Spleen (tissue), 11 donors: ENCODE results near the gene FAM241A. TPM values are rescaled to one million over a fixed set of nuclear protein-coding genes. Genes with fewer than 3 reads are reported as not detected.
A peak's percentile ranks its signal among the peaks of the same experiment; 100 is the strongest.

Experiments used
- DNase-seq: peaks from one replicate; pipeline ENCODE4 v3.0.0-alpha.2; 2020
- H3K27ac ChIP-seq, 8 donors: fragments of 200-600 bp; sonication (generic) in 7 of 8; 1 replicate in 4 of 8; 2 replicates in 4 of 8; pipeline versions ENCODE4 v1.5.0 to v1.8.0; 2016 to 2021; ENCODE audit warnings: inconsistent platforms in 4 of 8, mild to moderate bottlenecking in 4 of 8, moderate library complexity in 1 of 8
- H3K27me3 ChIP-seq, 7 donors: fragments of 200-600 bp; sonication (generic) in 6 of 7; replicated peaks in 1 of 7; 1 replicate in 4 of 7; 2 replicates in 3 of 7; pipeline versions ENCODE4 v1.5.0 to v1.8.0; 2016 to 2021; ENCODE audit warnings: inconsistent platforms in 3 of 7, mild to moderate bottlenecking in 1 of 7
- H3K36me3 ChIP-seq, 6 donors: fragments of 200-600 bp; sonication (generic) in 5 of 6; 1 replicate in 4 of 6; 2 replicates in 2 of 6; pipeline versions ENCODE4 v1.5.0 to v1.8.0; 2016 to 2021; ENCODE audit warnings: inconsistent platforms in 2 of 6
- H3K4me1 ChIP-seq, 6 donors: fragments of 200-600 bp; sonication (generic) in 5 of 6; 1 replicate in 3 of 6; 2 replicates in 3 of 6; pipeline versions ENCODE4 v1.5.0 to v1.8.0; 2016 to 2021; ENCODE audit warnings: inconsistent platforms in 3 of 6
- H3K4me3 ChIP-seq, 8 donors: fragments of 200-600 bp; sonication (generic) in 7 of 8; 1 replicate in 4 of 8; 2 replicates in 4 of 8; pipeline versions ENCODE4 v1.5.0 to v1.8.0; 2016 to 2021; ENCODE audit warnings: inconsistent platforms in 4 of 8, mild to moderate bottlenecking in 4 of 8, moderate library complexity in 2 of 8
- H3K9me3 ChIP-seq, 8 donors: fragments of 200-600 bp; sonication (generic) in 7 of 8; 1 replicate in 4 of 8; 2 replicates in 4 of 8; pipeline versions ENCODE4 v1.5.0 to v1.8.0; 2016 to 2021; ENCODE audit warnings: inconsistent platforms in 4 of 8
- POLR2A ChIP-seq, 3 donors: fragments of 450-650 bp; IDR thresholded peaks; one replicate each; pipeline ENCODE4 v1.5.1; 2017; ENCODE audit warnings: antibody characterized with exemption in 3 of 3, mild to moderate bottlenecking in 1 of 3
- POLR2AphosphoS5 ChIP-seq, 3 donors: sonication (generic); formaldehyde crosslinking; IDR thresholded peaks; one replicate each; pipeline ENCODE4 v1.5.1; 2017; ENCODE audit warnings: antibody characterized with exemption in 3 of 3
- WGBS, 5 donors: extraction: QIAGEN DNeasy Blood & Tissue Kit in 3 of 5; methylation state at CpG; one replicate each; pipeline versions ENCODE4 v1.1.5 to v1.1.7; 2013 to 2018; 5-methylcytosine and 5-hydroxymethylcytosine counted together
- intact Hi-C: fragments of 100-400 bp; cut with DNase I; formaldehyde crosslinking; loops from one replicate; pipeline ENCODE4 v1.15.0; 2023; ENCODE audit warnings: low total_unique reads
- polyA plus RNA-seq, 3 donors: library from polyadenylated mRNA; stranded (reverse); fragments of 200-250 nt; gene quantifications; one replicate each; pipeline ENCODE4 v1.2.1, GENCODE V29; 2013
- total RNA-seq, 7 donors: library from RNA; depleted of rRNA in 3 of 7; stranded (reverse); fragments of >200 nt in 3 of 7; fragmentation: NEBNext Ultra II Directional in 4 of 7; extraction: Animal tissue kit (Norgen Biotek cat#: 25700) in 4 of 7; gene quantifications; one replicate each; pipeline versions ENCODE4 v1.1.0 to v1.2.1, GENCODE V29; 2016 to 2021
- TF ChIP-seq, protein P1 (sequence below), 11 experiments: fragments of 200-600 bp in 7 of 11; fragments of 450-650 bp in 4 of 11; sonication (generic) in 4 of 11; IDR thresholded peaks in 8 of 11; conservative IDR thresholded peaks in 3 of 11; 1 replicate in 7 of 11; 2 replicates in 4 of 11; pipeline versions ENCODE4 v1.4.0 to v1.8.0; 2016 to 2021; ENCODE audit warnings: antibody characterized with exemption in 11 of 11, inconsistent platforms in 4 of 11, mild to moderate bottlenecking in 1 of 11
- donor health status: healthy with polysubstance abuse.
- donor health status: DM: no; HTN: no; CAD: no; lungs with moderate emphysema.
- donor health status: DM: no; HTN: no; CAD: no.
- donor health status: Bipolar disorder and iron deficiency.
- donor health status: healthy.
- donor health status: DM: no; HTN: no; CAD: no.
- donor health status: DM: yes; HTN: yes; CAD: no.

The FAM241A gene
- total and polyA plus RNA-seq, 10 donors, result 1.7 to 6.0 (median 3.3) TPM

DNA sequence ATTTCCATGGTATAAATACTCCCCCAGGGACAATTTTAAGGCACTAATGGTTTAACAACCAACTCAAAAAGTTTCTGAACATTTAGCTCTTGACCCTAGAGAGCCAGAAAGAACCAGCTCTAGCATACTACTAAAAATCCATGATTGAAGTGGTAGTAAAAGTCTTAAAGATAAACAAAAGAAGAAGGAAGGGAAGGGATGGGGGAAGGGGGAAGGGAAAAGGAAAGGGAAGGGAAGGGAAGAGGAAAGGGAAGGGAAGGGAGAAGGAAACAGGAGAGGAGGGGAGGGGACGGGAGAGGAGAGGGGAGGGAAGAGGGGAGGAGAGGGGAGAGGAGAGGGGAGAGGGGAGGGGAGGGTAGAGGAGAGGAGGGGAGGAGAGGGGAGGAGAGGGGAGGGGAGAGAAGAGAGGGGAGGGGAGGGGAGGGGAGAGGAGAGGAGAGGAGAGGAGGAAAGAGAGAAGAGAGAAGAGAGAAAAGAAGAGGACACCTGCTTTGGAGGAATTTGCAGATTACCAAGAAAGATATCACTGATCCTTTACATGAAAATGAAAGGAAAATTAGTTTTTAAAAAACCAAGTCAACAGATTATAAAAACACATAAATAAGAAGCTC lies 26.4 kb upstream of the FAM241A start:
- Histone ChIP-seq H3K36me3 (no peaks in the 10 kb centered on the region), H3K27ac (no peak overlapping the region), H3K4me3 (no peak overlapping the region), H3K9me3 (no peaks in the 10 kb centered on the region), H3K27me3 (no peaks in the 10 kb centered on the region), H3K4me1 (no peaks in the 10 kb centered on the region)
- DNase-seq, result no peak
- WGBS, 5 donors, result 31 to 42% methylated on average over 1 of the region's 1 CpG; no CpG with 5 or more reads in 3 of the 5 donors
- TF ChIP-seq, protein P1, sequence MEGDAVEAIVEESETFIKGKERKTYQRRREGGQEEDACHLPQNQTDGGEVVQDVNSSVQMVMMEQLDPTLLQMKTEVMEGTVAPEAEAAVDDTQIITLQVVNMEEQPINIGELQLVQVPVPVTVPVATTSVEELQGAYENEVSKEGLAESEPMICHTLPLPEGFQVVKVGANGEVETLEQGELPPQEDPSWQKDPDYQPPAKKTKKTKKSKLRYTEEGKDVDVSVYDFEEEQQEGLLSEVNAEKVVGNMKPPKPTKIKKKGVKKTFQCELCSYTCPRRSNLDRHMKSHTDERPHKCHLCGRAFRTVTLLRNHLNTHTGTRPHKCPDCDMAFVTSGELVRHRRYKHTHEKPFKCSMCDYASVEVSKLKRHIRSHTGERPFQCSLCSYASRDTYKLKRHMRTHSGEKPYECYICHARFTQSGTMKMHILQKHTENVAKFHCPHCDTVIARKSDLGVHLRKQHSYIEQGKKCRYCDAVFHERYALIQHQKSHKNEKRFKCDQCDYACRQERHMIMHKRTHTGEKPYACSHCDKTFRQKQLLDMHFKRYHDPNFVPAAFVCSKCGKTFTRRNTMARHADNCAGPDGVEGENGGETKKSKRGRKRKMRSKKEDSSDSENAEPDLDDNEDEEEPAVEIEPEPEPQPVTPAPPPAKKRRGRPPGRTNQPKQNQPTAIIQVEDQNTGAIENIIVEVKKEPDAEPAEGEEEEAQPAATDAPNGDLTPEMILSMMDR (IDR thresholded peaks at IDR 0.05 in 8 of 11, conservative IDR thresholded peaks at IDR 0.05 in 3 of 11), result no peak
- no peak for TF ChIP-seq POLR2AphosphoS5 (IDR thresholded peaks at IDR 0.05)
- no peak for TF ChIP-seq POLR2A (IDR thresholded peaks at IDR 0.05)
- intact Hi-C loops, result no loop called here

DNA sequence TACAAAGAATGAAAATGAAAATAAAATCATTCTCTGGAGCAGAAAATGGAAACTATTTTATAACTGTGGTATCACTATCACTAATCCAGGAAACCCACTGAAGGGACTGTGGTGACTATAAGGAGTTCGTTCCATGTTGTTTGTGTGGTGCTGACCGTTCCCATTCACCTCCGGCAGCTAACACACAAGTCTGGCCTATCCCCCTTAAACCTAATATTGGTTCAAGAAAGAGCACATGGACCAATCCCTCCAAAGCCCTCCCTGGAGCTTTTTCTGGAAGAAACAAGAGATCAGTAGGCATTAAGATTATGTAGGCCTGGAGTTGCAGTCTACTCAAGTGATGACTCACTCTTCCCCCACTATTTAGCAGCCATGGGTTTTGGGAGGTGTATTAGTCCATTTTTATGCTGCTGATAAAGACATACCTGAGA lies 25.9 kb upstream of the FAM241A start:
- Histone ChIP-seq H3K9me3 (no peaks in the 10 kb centered on the region), H3K27ac (peak overlapping the region in 1 of 8 donors; percentile 33), H3K27me3 (no peaks in the 10 kb centered on the region), H3K4me3 (no peak overlapping the region), H3K36me3 (no peaks in the 10 kb centered on the region), H3K4me1 (no peaks in the 10 kb centered on the region)
- TF ChIP-seq POLR2A (IDR thresholded peaks at IDR 0.05) (no peak), POLR2AphosphoS5 (IDR thresholded peaks at IDR 0.05) (no peak)
- TF ChIP-seq, protein P1 (IDR thresholded peaks at IDR 0.05 in 8 of 11, conservative IDR thresholded peaks at IDR 0.05 in 3 of 11), result no peak
- intact Hi-C loops, result no loop called here
- WGBS, 5 donors, result 42 to 67% (median 49%) methylated on average over 3 of the region's 3 CpGs
- DNase-seq, result no peak

DNA sequence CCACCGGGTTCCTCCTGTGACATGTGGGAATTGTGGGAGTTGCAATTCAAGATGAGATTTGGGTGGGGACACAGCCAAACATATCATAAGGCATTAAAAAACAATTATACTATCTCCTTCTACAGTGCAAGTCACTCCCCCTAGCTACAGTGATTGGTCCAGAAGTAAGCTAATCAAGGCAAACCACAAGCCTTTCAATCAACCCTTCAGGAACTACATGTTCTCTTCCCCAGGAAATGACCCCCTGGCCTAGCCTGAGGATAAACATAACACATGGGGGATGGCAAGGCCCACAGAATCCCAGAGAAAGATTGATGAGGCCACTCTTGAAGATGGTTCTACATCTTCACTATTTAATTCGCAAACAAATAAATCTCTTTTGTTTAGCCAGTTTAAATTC lies 25.2 kb upstream of the FAM241A start:
- TF ChIP-seq POLR2AphosphoS5 (IDR thresholded peaks at IDR 0.05), result no peak
- TF ChIP-seq, protein P1 (IDR thresholded peaks at IDR 0.05 in 8 of 11, conservative IDR thresholded peaks at IDR 0.05 in 3 of 11), result no peak
- TF ChIP-seq POLR2A (IDR thresholded peaks at IDR 0.05), result no peak
- Histone ChIP-seq H3K9me3 (no peaks in the 10 kb centered on the region), H3K4me3 (no peak overlapping the region), H3K36me3 (no peaks in the 10 kb centered on the region), H3K27me3 (no peaks in the 10 kb centered on the region), H3K27ac (no peak overlapping the region), H3K4me1 (no peaks in the 10 kb centered on the region)
- WGBS, 5 donors, result 83 to 100% (median 88%) methylated on average over 2 of the region's 2 CpGs
- intact Hi-C loops, result no loop called here
- DNase-seq, result no peak

DNA sequence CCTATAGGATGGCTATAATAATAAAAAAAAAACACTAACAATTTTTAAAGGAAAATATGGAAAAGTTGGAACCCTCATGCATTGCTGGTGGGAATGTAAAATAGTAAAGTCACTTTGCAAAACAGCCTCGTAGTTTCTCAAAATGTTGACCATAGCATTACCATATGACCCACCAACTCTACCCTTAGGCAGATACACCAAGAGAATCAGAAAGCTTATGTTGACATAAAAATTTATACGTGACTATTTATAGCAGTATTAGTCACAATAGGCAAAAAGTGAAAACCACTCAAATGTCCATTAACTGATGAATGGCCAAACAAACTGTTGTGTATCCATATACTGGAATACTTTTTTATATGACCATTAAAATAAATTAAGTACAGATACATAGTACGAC lies 19.8 kb upstream of the FAM241A start:
- WGBS, 5 donors, result 86 to 94% (median 91%) methylated on average over 3 of the region's 3 CpGs
- Histone ChIP-seq H3K9me3 (no peaks in the 10 kb centered on the region), H3K4me1 (no peaks in the 10 kb centered on the region), H3K27me3 (no peaks in the 10 kb centered on the region), H3K4me3 (no peak overlapping the region), H3K27ac (no peak overlapping the region), H3K36me3 (no peaks in the 10 kb centered on the region)
- DNase-seq, result no peak
- TF ChIP-seq, protein P1 (IDR thresholded peaks at IDR 0.05 in 8 of 11, conservative IDR thresholded peaks at IDR 0.05 in 3 of 11), result no peak
- no peak for TF ChIP-seq POLR2AphosphoS5 (IDR thresholded peaks at IDR 0.05)
- TF ChIP-seq POLR2A (IDR thresholded peaks at IDR 0.05), result no peak
- intact Hi-C loops, result no loop called here
